ENCODE measurements around the gene RBM20.

The RBM20 gene

DNA sequence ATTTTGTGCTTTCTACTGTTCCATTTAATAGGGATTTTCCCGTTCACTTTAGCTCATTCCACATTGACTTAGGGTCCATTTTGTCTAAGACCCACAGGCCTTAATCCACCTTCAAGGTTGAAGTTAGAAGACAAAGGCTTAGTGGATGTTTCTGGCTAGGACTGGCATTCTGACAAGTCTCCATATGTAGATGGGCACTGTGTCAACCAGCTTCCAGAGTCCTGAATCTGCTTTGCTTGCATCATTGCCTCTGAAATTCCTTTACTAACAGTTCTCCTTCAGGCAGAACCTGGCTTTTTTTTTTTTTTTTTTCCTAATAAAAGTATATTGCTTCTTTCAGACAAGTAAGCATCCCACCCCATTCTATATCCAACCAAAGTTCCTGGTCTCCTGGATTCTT, 158.0 kb downstream of the RBM20 start:
- Mint-ChIP-seq H3K4me1 (ENCODE audit: low read depth) (peaks cover 42% of the 10 kb centered on the region), H3K4me3 (no peak overlapping the region), H3K36me3 (ENCODE audit: low read depth) (peaks cover 2% of the 10 kb centered on the region), H3K27me3 (ENCODE audit: low read depth) (no peaks in the 10 kb centered on the region), H3K9me3 (no peaks in the 10 kb centered on the region), H3K27ac (peak overlapping the region; percentile 79)

DNA sequence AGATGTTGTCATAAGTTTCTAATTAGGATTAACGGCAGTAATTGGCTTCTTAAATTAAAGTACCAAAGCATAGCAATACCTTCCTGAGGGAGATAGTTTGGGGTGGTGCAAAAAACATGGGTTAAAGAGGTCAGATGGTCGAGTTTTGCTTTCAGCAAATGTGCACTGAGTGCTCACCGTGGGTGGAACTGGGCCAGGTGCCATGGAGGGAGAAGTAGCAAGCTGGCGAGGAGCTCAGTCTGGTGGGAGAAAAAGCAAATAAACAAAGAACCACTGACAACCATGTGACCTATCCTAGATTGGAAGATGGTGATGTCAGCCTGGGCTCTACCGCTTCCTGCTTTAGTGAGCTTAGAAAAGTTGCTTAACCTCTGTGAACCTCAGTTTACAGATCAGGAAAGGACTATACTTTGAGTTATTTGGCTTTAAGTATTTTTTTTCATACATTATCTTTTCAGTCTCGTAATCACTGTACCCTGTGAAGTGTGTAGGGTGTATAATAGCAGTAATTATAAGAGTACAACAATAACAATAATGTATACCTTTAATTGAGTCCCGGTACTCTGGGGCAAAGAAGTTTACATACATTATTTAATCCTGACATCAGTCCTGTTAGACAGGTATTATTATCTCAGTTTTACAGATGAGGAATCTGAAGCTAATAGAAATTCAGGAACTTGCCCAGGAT, 158.6 kb downstream of the RBM20 start:
- Mint-ChIP-seq H3K27ac (peak overlapping the region; percentile 79), H3K27me3 (ENCODE audit: low read depth) (no peaks in the 10 kb centered on the region), H3K9me3 (no peaks in the 10 kb centered on the region), H3K4me3 (peak overlapping the region; percentile 42), H3K4me1 (ENCODE audit: low read depth) (peaks cover 42% of the 10 kb centered on the region), H3K36me3 (ENCODE audit: low read depth) (peaks cover 2% of the 10 kb centered on the region)

DNA sequence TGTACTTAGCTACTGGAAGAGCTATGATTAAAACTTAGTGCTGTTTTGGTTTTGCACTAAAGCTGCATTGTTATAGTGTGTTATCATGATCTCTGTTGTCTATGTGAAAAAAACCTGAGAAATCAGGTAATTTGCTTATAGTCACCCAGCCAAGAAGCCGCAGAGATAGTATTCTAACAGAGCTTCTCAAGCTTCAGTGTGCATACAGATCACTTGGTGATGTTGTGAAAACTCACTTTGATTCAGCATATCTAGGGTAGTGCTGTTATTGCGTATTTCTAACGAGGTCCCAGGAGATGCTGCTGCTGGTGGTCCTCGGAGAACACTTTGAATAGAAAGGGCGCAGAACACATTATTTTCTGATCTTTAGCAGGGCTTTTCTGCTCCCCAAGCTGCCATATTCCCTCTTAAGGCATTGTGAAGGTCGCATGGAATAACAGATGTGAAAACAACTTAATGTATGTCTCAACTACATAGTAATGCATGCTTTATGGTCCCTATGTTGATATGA, 159.2 kb downstream of the RBM20 start:
- Mint-ChIP-seq H3K4me1 (ENCODE audit: low read depth) (peaks cover 39% of the 10 kb centered on the region), H3K36me3 (ENCODE audit: low read depth) (peaks cover 2% of the 10 kb centered on the region), H3K27ac (peak overlapping the region; percentile 79), H3K27me3 (ENCODE audit: low read depth) (no peaks in the 10 kb centered on the region), H3K9me3 (no peaks in the 10 kb centered on the region), H3K4me3 (peak overlapping the region; percentile 42)

DNA sequence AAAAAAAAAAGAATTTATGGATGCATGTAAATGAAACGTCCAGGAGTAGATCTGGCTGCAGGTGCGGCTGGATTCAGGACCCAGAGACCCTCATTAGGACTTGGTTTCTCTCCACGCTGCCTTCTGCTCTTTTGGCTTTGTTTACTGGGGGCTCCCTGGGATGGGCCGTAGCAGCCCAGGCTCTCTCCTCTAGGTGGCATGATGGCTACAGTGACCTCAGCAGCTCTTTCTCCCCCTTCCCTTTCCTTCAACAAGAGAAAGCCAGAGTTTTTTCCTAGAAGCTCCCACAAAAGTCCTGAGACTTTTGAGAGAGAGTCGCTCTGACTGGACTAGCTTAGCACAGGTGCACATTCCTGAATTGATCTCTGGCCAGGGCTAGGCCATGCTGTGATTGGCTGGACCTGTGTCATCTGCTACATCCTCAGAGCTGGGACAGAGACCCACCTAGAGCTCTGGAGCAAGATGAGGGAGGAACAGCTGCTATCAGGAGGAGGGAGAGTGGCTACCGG, 159.7 kb downstream of the RBM20 start:
- H3K27ac Mint-ChIP-seq: peak overlapping the region; percentile 62
- H3K27me3 Mint-ChIP-seq (ENCODE audit: low read depth): no peaks in the 10 kb centered on the region
- H3K4me3 Mint-ChIP-seq: peak overlapping the region; percentile 39
- H3K36me3 Mint-ChIP-seq (ENCODE audit: low read depth): peaks cover 2% of the 10 kb centered on the region
- H3K9me3 Mint-ChIP-seq: no peaks in the 10 kb centered on the region
- peaks cover 38% of the 10 kb centered on the region for H3K4me1 Mint-ChIP-seq (ENCODE audit: low read depth)

GRCh38 chr10:110804376-110804775, 160.2 kb downstream of the RBM20 start:
- Mint-ChIP-seq H3K27me3 (ENCODE audit: low read depth) (no peaks in the 10 kb centered on the region), H3K4me3 (peak overlapping the region; percentile 39), H3K4me1 (ENCODE audit: low read depth) (peaks cover 36% of the 10 kb centered on the region), H3K27ac (peak overlapping the region; percentile 62), H3K36me3 (ENCODE audit: low read depth) (peaks cover 2% of the 10 kb centered on the region), H3K9me3 (no peaks in the 10 kb centered on the region)

- Mint-ChIP-seq H3K36me3 (ENCODE audit: low read depth) (peaks cover 2% of the 10 kb centered on the region), H3K27ac (peak overlapping the region; percentile 54), H3K4me1 (ENCODE audit: low read depth) (peaks cover 36% of the 10 kb centered on the region), H3K9me3 (no peaks in the 10 kb centered on the region), H3K27me3 (ENCODE audit: low read depth) (peaks cover 3% of the 10 kb centered on the region), H3K4me3 (no peak overlapping the region)
These were observed 161.2 kb downstream of the RBM20 start for GRCh38 chr10:110805292-110805691.

GRCh38 chr10:110806335-110806734, 162.2 kb downstream of the RBM20 start:
- no peak overlapping the region for H3K27ac Mint-ChIP-seq

DNA sequence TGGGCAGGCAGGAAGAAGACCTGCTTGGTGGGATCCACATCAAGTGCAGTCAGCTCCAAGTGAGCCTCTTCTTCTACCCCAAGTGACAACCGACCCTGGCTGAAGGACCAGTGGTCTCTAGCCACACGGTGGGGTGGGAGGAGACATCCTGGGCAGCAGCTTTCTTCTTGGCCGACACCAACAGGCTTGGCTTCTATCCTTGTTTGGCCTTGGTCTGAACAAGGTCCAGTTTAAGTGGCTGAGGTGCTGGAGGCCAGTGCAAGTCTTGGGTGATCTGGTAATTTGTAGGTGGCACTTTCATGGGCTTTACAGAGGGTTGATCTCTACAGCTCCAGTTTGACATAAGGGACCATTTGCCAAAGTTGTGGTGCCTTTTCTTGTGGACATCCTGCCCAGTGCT, 164.0 kb downstream of the RBM20 start:
- H3K4me3 Mint-ChIP-seq: no peak overlapping the region

More at GRCh38 chr10:110806335-110806734, 162.2 kb downstream of the RBM20 start:
- Mint-ChIP-seq H3K4me1 (ENCODE audit: low read depth) (peaks cover 36% of the 10 kb centered on the region), H3K27me3 (ENCODE audit: low read depth) (peaks cover 3% of the 10 kb centered on the region), H3K9me3 (no peaks in the 10 kb centered on the region), H3K36me3 (ENCODE audit: low read depth) (peaks cover 2% of the 10 kb centered on the region), H3K4me3 (no peak overlapping the region)

GRCh38 chr10:110808615-110809014, 164.5 kb downstream of the RBM20 start:
- no peak overlapping the region for H3K27ac Mint-ChIP-seq
- H3K4me3 Mint-ChIP-seq: no peak overlapping the region
- peaks cover 2% of the 10 kb centered on the region for H3K36me3 Mint-ChIP-seq (ENCODE audit: low read depth)
- peaks cover 3% of the 10 kb centered on the region for H3K27me3 Mint-ChIP-seq (ENCODE audit: low read depth)
- H3K9me3 Mint-ChIP-seq: no peaks in the 10 kb centered on the region
- H3K4me1 Mint-ChIP-seq (ENCODE audit: low read depth): peaks cover 20% of the 10 kb centered on the region

More for the DNA sequence above, 164.0 kb downstream of the RBM20 start:
- peaks cover 3% of the 10 kb centered on the region for H3K27me3 Mint-ChIP-seq (ENCODE audit: low read depth)
- H3K4me1 Mint-ChIP-seq (ENCODE audit: low read depth): peaks cover 24% of the 10 kb centered on the region
- H3K36me3 Mint-ChIP-seq (ENCODE audit: low read depth): peaks cover 2% of the 10 kb centered on the region
- H3K9me3 Mint-ChIP-seq: no peaks in the 10 kb centered on the region
- H3K27ac Mint-ChIP-seq: no peak overlapping the region

GRCh38 chr10:110810625-110811024, 166.5 kb downstream of the RBM20 start:
- H3K27me3 Mint-ChIP-seq (ENCODE audit: low read depth): peaks cover 3% of the 10 kb centered on the region

DNA sequence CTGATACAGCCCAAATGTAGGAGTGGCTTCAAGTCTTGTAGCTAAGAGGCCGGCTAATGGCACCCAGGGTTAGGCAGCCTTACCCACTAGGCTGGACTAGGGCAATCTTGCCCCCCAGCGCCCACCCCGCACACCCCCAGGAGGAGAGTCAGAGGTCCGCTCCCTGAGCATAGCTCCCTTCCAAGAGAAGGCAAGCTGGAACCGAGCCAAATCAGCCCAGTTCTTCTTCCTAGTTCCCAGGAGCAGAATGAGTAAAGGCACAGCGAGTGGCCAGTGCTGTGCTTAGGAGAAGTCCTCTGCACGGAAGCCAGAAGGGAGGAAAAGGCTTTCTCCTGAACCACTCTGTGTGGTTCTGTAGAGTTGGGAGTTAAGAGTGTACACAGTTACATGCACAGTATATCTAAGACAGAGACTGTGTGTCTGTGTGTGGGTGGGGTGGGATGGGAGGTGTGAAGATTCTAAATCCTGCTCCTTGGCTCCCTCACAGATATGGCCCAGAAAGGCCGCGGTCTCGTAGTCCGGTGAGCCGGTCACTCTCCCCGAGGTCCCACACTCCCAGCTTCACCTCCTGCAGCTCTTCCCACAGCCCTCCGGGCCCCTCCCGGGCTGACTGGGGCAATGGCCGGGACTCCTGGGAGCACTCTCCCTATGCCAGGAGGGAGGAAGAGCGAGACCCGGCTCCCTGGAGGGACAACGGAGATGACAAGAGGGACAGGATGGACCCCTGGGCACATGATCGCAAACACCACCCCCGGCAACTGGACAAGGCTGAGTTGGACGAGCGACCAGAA, 167.8 kb downstream of the RBM20 start:
- H3K9me3 Mint-ChIP-seq: no peaks in the 10 kb centered on the region
- H3K4me3 Mint-ChIP-seq: no peak overlapping the region
- H3K4me1 Mint-ChIP-seq (ENCODE audit: low read depth): peaks cover 13% of the 10 kb centered on the region
- H3K27ac Mint-ChIP-seq: no peak overlapping the region
- H3K27me3 Mint-ChIP-seq (ENCODE audit: low read depth): peaks cover 3% of the 10 kb centered on the region
- no peaks in the 10 kb centered on the region for H3K36me3 Mint-ChIP-seq (ENCODE audit: low read depth)

More at GRCh38 chr10:110810625-110811024, 166.5 kb downstream of the RBM20 start:
- Mint-ChIP-seq H3K36me3 (ENCODE audit: low read depth) (no peaks in the 10 kb centered on the region), H3K4me1 (ENCODE audit: low read depth) (peaks cover 8% of the 10 kb centered on the region), H3K27ac (no peak overlapping the region), H3K9me3 (no peaks in the 10 kb centered on the region), H3K4me3 (no peak overlapping the region)

DNA sequence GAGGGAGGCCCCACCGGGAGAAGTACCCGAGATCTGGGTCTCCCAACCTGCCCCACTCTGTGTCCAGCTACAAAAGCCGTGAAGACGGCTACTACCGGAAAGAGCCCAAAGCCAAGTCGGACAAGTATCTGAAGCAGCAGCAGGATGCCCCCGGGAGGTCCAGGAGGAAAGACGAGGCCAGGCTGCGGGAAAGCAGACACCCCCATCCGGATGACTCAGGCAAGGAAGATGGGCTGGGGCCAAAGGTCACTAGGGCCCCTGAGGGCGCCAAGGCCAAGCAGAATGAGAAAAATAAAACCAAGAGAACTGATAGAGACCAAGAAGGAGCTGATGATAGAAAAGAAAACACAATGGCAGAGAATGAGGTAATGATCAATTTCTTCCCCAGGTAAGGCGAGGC, 168.4 kb downstream of the RBM20 start:
- Mint-ChIP-seq H3K36me3 (ENCODE audit: low read depth) (no peaks in the 10 kb centered on the region), H3K4me3 (no peak overlapping the region), H3K4me1 (ENCODE audit: low read depth) (peaks cover 16% of the 10 kb centered on the region), H3K27me3 (ENCODE audit: low read depth) (peaks cover 3% of the 10 kb centered on the region), H3K9me3 (no peaks in the 10 kb centered on the region), H3K27ac (no peak overlapping the region)

- Mint-ChIP-seq H3K27ac (no peak overlapping the region), H3K4me3 (no peak overlapping the region), H3K36me3 (ENCODE audit: low read depth) (no peaks in the 10 kb centered on the region), H3K9me3 (no peaks in the 10 kb centered on the region), H3K27me3 (ENCODE audit: low read depth) (peaks cover 3% of the 10 kb centered on the region), H3K4me1 (ENCODE audit: low read depth) (peaks cover 15% of the 10 kb centered on the region)
These were observed 169.8 kb downstream of the RBM20 start for GRCh38 chr10:110813743-110814472.

GRCh38 chr10:110815354-110816004, 171.3 kb downstream of the RBM20 start:
- Mint-ChIP-seq H3K27ac (no peak overlapping the region), H3K36me3 (ENCODE audit: low read depth) (no peaks in the 10 kb centered on the region), H3K9me3 (no peaks in the 10 kb centered on the region), H3K4me1 (ENCODE audit: low read depth) (peaks cover 15% of the 10 kb centered on the region), H3K4me3 (no peak overlapping the region), H3K27me3 (ENCODE audit: low read depth) (no peaks in the 10 kb centered on the region)

All from T-helper 1 cell treated with Interleukin-12 subunit alpha and Interleukin-12 subunit beta and Interleukin-4 antibody, amounts not matched to agents 30 μg/mL and 1 μg/mL, for 36 hours (primary cell).